Motor neuron (in vitro differentiated cells): ENCODE results near the gene DMPK. TPM values are rescaled to one million over a fixed set of nuclear protein-coding genes. Genes with fewer than 3 reads are reported as not detected.

ENCODE experiments used
- ATAC-seq, 8 experiments: fragments of 200-7000 bp; cut with Tn5 transposase; replicated peaks in 6 of 8; 2 replicates each; pipeline ENCODE4 v1.8.0; 2021; ENCODE audit warnings: mild to moderate bottlenecking in 8 of 8, moderate library complexity in 8 of 8
- H3K27ac ChIP-seq, 2 donors: fragments of 250-450 bp; sonication (Bioruptor Pico); 2 replicates each; pipeline ENCODE4 v1.9.0; 2021; ENCODE audit warnings: antibody characterized with exemption in 2 of 2, mild to moderate bottlenecking in 2 of 2, moderate library complexity in 1 of 2
- H3K4me1 ChIP-seq, 2 donors: fragments of 250-450 bp; sonication (Bioruptor Pico); replicated peaks in 1 of 2; 2 replicates each; pipeline ENCODE4 v1.6.1; 2021; ENCODE audit warnings: antibody characterized with exemption in 2 of 2, mild to moderate bottlenecking in 2 of 2, moderate library complexity in 1 of 2
- H3K4me3 ChIP-seq, 5 donors: fragments of 250-450 bp; sonication (Bioruptor Pico); 2 replicates each; pipeline ENCODE4 v1.9.0; 2021; ENCODE audit warnings: antibody characterized with exemption in 5 of 5, mild to moderate bottlenecking in 5 of 5, moderate library complexity in 4 of 5
- WGBS, 10 experiments: fragments of 450-650 bp; shearing (Covaris generic); methylation state at CpG; one replicate each; pipeline ENCODE4 v1.0.0; 2022; 5-methylcytosine and 5-hydroxymethylcytosine counted together
- in situ Hi-C, 9 experiments: fragments of 400-800 bp; cut with MboI; loops; one replicate each; pipeline ENCODE4 v1.15.0; 2021; ENCODE audit warnings: low sequenced_read_pairs in 9 of 9, low pct_unique_long_range_greater_than_20kb in 2 of 9; ENCODE audit not compliant: unreplicated experiment in 9 of 9
- total RNA-seq, 8 experiments: library from RNA; unstranded; fragments of 300-600 nt; gene quantifications; 2 replicates each; pipeline versions ENCODE4 v1.2.3 to v1.2.4, GENCODE V29; 2022

DMPK gene
- total RNA-seq, 8 experiments from 2014 or later, result 18.8 to 41.5 (median 26.9) TPM

GRCh38 chr19:45790942-45791341 is 8.7 kb upstream of the DMPK start:
- 20 to 97% (median 85%) methylated on average over 1 to 8 of the region's 8 CpGs; no CpG with 5 or more reads in 5 of the 10 experiments for WGBS, 10 experiments
- H3K27ac ChIP-seq, result no peak overlapping the region
- in situ Hi-C loops, result no loop called here
- H3K4me3 ChIP-seq, result peak overlapping the region in 1 of 5 donors; percentile 91
- no peak for ATAC-seq
- peaks cover 9 to 17% of the 10 kb centered on the region in 2 donors for H3K4me1 ChIP-seq

- H3K4me3 ChIP-seq, result no peak overlapping the region
- H3K27ac ChIP-seq, result no peak overlapping the region
- in situ Hi-C loops, result no loop called here
- 85 to 100% (median 100%) methylated on average over 1 to 10 of the region's 15 CpGs; no CpG with 5 or more reads in 1 of the 10 experiments for WGBS, 10 experiments
- peaks cover 9 to 17% of the 10 kb centered on the region in 2 donors for H3K4me1 ChIP-seq
- no peak for ATAC-seq
Observed at GRCh38 chr19:45789035-45789786, 6.9 kb upstream of the DMPK start.

GRCh38 chr19:45786533-45786894 is 4.2 kb upstream of the DMPK start:
- H3K4me1 ChIP-seq, result peaks cover 3 to 14% of the 10 kb centered on the region in 2 donors
- WGBS, 10 experiments, result 60 to 100% (median 90%) methylated on average over 1 to 8 of the region's 21 CpGs; no CpG with 5 or more reads in 7 of the 10 experiments
- in situ Hi-C loops, result no loop called here
- ATAC-seq, result peak in 2 of 8 experiments; percentile 1 to 3
- no peak overlapping the region for H3K27ac ChIP-seq
- H3K4me3 ChIP-seq, result no peak overlapping the region

GRCh38 chr19:45785781-45786532 is 3.7 kb upstream of the DMPK start:
- no peak overlapping the region for H3K4me3 ChIP-seq
- H3K4me1 ChIP-seq, result peaks cover 0 to 9% of the 10 kb centered on the region in 2 donors
- no peak overlapping the region for H3K27ac ChIP-seq
- ATAC-seq, result peak in 2 of 8 experiments; percentile 5 to 9
- in situ Hi-C loops, result no loop called here
- 90 to 100% (median 98%) methylated on average over 5 to 13 of the region's 57 CpGs; no CpG with 5 or more reads in 6 of the 10 experiments for WGBS, 10 experiments

- Histone ChIP-seq H3K27ac (no peak overlapping the region), H3K4me3 (no peak overlapping the region), H3K4me1 (peaks cover 0 to 8% of the 10 kb centered on the region in 2 donors)
- in situ Hi-C loops, result no loop called here
- WGBS, 10 experiments, result 47 to 100% (median 81%) methylated on average over 1 to 3 of the region's 5 CpGs; no CpG with 5 or more reads in 4 of the 10 experiments
- no peak for ATAC-seq
Observed at GRCh38 chr19:45785097-45785496, 2.8 kb upstream of the DMPK start.

GRCh38 chr19:45784096-45784495 is 1.8 kb upstream of the DMPK start:
- no peak overlapping the region for H3K27ac ChIP-seq

GRCh38 chr19:45782820-45783785 is 813 bp upstream of the DMPK start:
- 9 to 80% (median 70%) methylated on average over 2 to 9 of the region's 26 CpGs; no CpG with 5 or more reads in 6 of the 10 experiments for WGBS, 10 experiments
- Histone ChIP-seq H3K4me3 (no peak overlapping the region), H3K27ac (no peak overlapping the region), H3K4me1 (peaks cover 2 to 11% of the 10 kb centered on the region in 2 donors)
- in situ Hi-C loops, result no loop called here
- peak in 5 of 8 experiments; percentile 3 to 61 (median 49) for ATAC-seq

More at GRCh38 chr19:45784096-45784495, 1.8 kb upstream of the DMPK start:
- 0 to 80% methylated on average over 1 of the region's 4 CpGs; no CpG with 5 or more reads in 8 of the 10 experiments for WGBS, 10 experiments
- Histone ChIP-seq H3K4me3 (no peak overlapping the region), H3K4me1 (peaks cover 0 to 8% of the 10 kb centered on the region in 2 donors)
- in situ Hi-C loops, result no loop called here
- ATAC-seq, result no peak

- Histone ChIP-seq H3K4me3 (no peak overlapping the region), H3K27ac (no peak overlapping the region), H3K4me1 (peaks cover 2 to 11% of the 10 kb centered on the region in 2 donors)
- 70 to 86% (median 80%) methylated on average over 1 to 2 of the region's 17 CpGs; no CpG with 5 or more reads in 7 of the 10 experiments for WGBS, 10 experiments
- in situ Hi-C loops, result no loop called here
- ATAC-seq, result peak in 3 of 8 experiments; percentile 2 to 7 (median 6)
Observed at GRCh38 chr19:45781214-45782161, 802 bp downstream of the DMPK start.

GRCh38 chr19:45780448-45781213 is 1.7 kb downstream of the DMPK start:
- peaks cover 2 to 11% of the 10 kb centered on the region in 2 donors for H3K4me1 ChIP-seq
- no peak overlapping the region for H3K4me3 ChIP-seq
- ATAC-seq, result no peak
- H3K27ac ChIP-seq, result no peak overlapping the region
- 12 to 40% methylated on average over 1 to 5 of the region's 13 CpGs; no CpG with 5 or more reads in 8 of the 10 experiments for WGBS, 10 experiments
- in situ Hi-C loops, result no loop called here

- 100% methylated on average over 1 of the region's 4 CpGs; no CpG with 5 or more reads in 8 of the 10 experiments for WGBS, 10 experiments
- Histone ChIP-seq H3K4me3 (no peak overlapping the region), H3K4me1 (peaks cover 2 to 11% of the 10 kb centered on the region in 2 donors), H3K27ac (no peak overlapping the region)
- no peak for ATAC-seq
- in situ Hi-C loops, result no loop called here
Observed at GRCh38 chr19:45780146-45780447, 2.2 kb downstream of the DMPK start.
